ENCODE measurements around the gene PDZD7. TPM values are rescaled to one million over a fixed set of nuclear protein-coding genes. Genes with fewer than 3 reads are reported as not detected.

The PDZD7 gene
- total RNA-seq, 4 donors from 2014 or later: under 0.01 to 0.75 (median 0.39) TPM

GRCh38 chr10:101070098-101070497 lies 39.2 kb upstream of the PDZD7 start:
- Histone ChIP-seq H3K4me1 (peaks cover 20 to 27% (median 26%) of the 10 kb centered on the region in 4 donors), H3K27ac (replicated peaks in 1 of 4) (no peak overlapping the region), H3K36me3 (no peaks in the 10 kb centered on the region), H3K4me3 (no peak overlapping the region), H3K27me3 (peaks cover 0 to 67% (median 33%) of the 10 kb centered on the region in 4 donors), H3K9me3 (no peaks in the 10 kb centered on the region)
- WGBS: 72% methylated on average over 2 of the region's 3 CpGs
- no peak for DNase-seq (ENCODE audit: extremely low spot score)
- intact Hi-C loops (cut with DNase I): no loop called here
- TF ChIP-seq CTCF (IDR thresholded peaks at IDR 0.05): no peak
- no peak for TF ChIP-seq EP300 (IDR thresholded peaks at IDR 0.05)
- TF ChIP-seq POLR2A (IDR thresholded peaks at IDR 0.05; ENCODE audit: low read depth): no peak
- no peak for TF ChIP-seq POLR2AphosphoS5 (IDR thresholded peaks at IDR 0.05)

GRCh38 chr10:101069441-101069840 lies 38.5 kb upstream of the PDZD7 start:
- H3K4me3 ChIP-seq: no peak overlapping the region
- peaks cover 0 to 67% (median 34%) of the 10 kb centered on the region in 4 donors for H3K27me3 ChIP-seq
- WGBS: 74% methylated on average over 5 of the region's 5 CpGs
- peaks cover 23 to 31% (median 27%) of the 10 kb centered on the region in 4 donors for H3K4me1 ChIP-seq
- no peaks in the 10 kb centered on the region for H3K9me3 ChIP-seq
- no peaks in the 10 kb centered on the region for H3K36me3 ChIP-seq
- intact Hi-C loops (cut with DNase I): no loop called here
- TF ChIP-seq POLR2AphosphoS5 (IDR thresholded peaks at IDR 0.05): no peak
- no peak for TF ChIP-seq CTCF (IDR thresholded peaks at IDR 0.05)
- TF ChIP-seq EP300 (IDR thresholded peaks at IDR 0.05): no peak
- TF ChIP-seq POLR2A (IDR thresholded peaks at IDR 0.05; ENCODE audit: low read depth): no peak
- no peak for DNase-seq (ENCODE audit: extremely low spot score)
- H3K27ac ChIP-seq (replicated peaks in 1 of 4): no peak overlapping the region

- TF ChIP-seq EP300 (IDR thresholded peaks at IDR 0.05): no peak
- peak; percentile 92 to 96 (median 94) for TF ChIP-seq CTCF (IDR thresholded peaks at IDR 0.05)
- peak in 1 of 2 donors; percentile 53 for TF ChIP-seq POLR2AphosphoS5 (IDR thresholded peaks at IDR 0.05)
- no peak for TF ChIP-seq POLR2A (IDR thresholded peaks at IDR 0.05; ENCODE audit: low read depth)
- WGBS: 0% methylated on average over 16 of the region's 43 CpGs
- DNase-seq (ENCODE audit: extremely low spot score): peak; percentile 95
- peaks cover 0 to 67% (median 40%) of the 10 kb centered on the region in 4 donors for H3K27me3 ChIP-seq
- intact Hi-C loops (cut with DNase I): no loop called here
- H3K27ac ChIP-seq (replicated peaks in 1 of 4): peak overlapping the region; percentile 48 to 72 (median 57)
- H3K4me1 ChIP-seq: peaks cover 30 to 50% (median 42%) of the 10 kb centered on the region in 4 donors
- H3K4me3 ChIP-seq: peak overlapping the region; percentile 53 to 66 (median 56)
- no peaks in the 10 kb centered on the region for H3K36me3 ChIP-seq
- H3K9me3 ChIP-seq: no peaks in the 10 kb centered on the region
Observed at GRCh38 chr10:101067356-101068083, 36.6 kb upstream of the PDZD7 start.

- TF ChIP-seq POLR2A (IDR thresholded peaks at IDR 0.05; ENCODE audit: low read depth): no peak
- no peak for TF ChIP-seq EP300 (IDR thresholded peaks at IDR 0.05)
- TF ChIP-seq CTCF (IDR thresholded peaks at IDR 0.05): no peak
- no peak for TF ChIP-seq POLR2AphosphoS5 (IDR thresholded peaks at IDR 0.05)
- DNase-seq (ENCODE audit: extremely low spot score): no peak
- peaks cover 0 to 67% (median 37%) of the 10 kb centered on the region in 4 donors for H3K27me3 ChIP-seq
- peaks cover 36 to 56% (median 48%) of the 10 kb centered on the region in 4 donors for H3K4me1 ChIP-seq
- peak overlapping the region; percentile 53 to 66 (median 56) for H3K4me3 ChIP-seq
- H3K36me3 ChIP-seq: no peaks in the 10 kb centered on the region
- WGBS: 1% methylated on average over 29 of the region's 31 CpGs
- intact Hi-C loops (cut with DNase I): no loop called here
- no peaks in the 10 kb centered on the region for H3K9me3 ChIP-seq
- peak overlapping the region; percentile 48 to 72 (median 57) for H3K27ac ChIP-seq (replicated peaks in 1 of 4)
Observed at GRCh38 chr10:101066896-101067355, 36.0 kb upstream of the PDZD7 start.

Measured in esophagus muscularis mucosa (tissue), 4 donors.